Motor neuron (in vitro differentiated cells): ENCODE measurements around the gene RIN3. TPM values are rescaled to one million over a fixed set of nuclear protein-coding genes. Genes with fewer than 3 reads are reported as not detected.

Experiments
- ATAC-seq, 8 experiments: fragments of 200-7000 bp; cut with Tn5 transposase; replicated peaks in 6 of 8; 2 replicates each; pipeline ENCODE4 v1.8.0; 2021; ENCODE audit warnings: mild to moderate bottlenecking in 8 of 8, moderate library complexity in 8 of 8
- H3K27ac ChIP-seq, 2 donors: fragments of 250-450 bp; sonication (Bioruptor Pico); 2 replicates each; pipeline ENCODE4 v1.9.0; 2021; ENCODE audit warnings: antibody characterized with exemption in 2 of 2, mild to moderate bottlenecking in 2 of 2, moderate library complexity in 1 of 2
- H3K4me1 ChIP-seq, 2 donors: fragments of 250-450 bp; sonication (Bioruptor Pico); replicated peaks in 1 of 2; 2 replicates each; pipeline ENCODE4 v1.6.1; 2021; ENCODE audit warnings: antibody characterized with exemption in 2 of 2, mild to moderate bottlenecking in 2 of 2, moderate library complexity in 1 of 2
- H3K4me3 ChIP-seq, 5 donors: fragments of 250-450 bp; sonication (Bioruptor Pico); 2 replicates each; pipeline ENCODE4 v1.9.0; 2021; ENCODE audit warnings: antibody characterized with exemption in 5 of 5, mild to moderate bottlenecking in 5 of 5, moderate library complexity in 4 of 5
- WGBS, 10 experiments: fragments of 450-650 bp; shearing (Covaris generic); methylation state at CpG; one replicate each; pipeline ENCODE4 v1.0.0; 2022; 5-methylcytosine and 5-hydroxymethylcytosine counted together
- in situ Hi-C, 9 experiments: fragments of 400-800 bp; cut with MboI; loops; one replicate each; pipeline ENCODE4 v1.15.0; 2021; ENCODE audit warnings: low sequenced_read_pairs in 9 of 9, low pct_unique_long_range_greater_than_20kb in 2 of 9; ENCODE audit not compliant: unreplicated experiment in 9 of 9
- total RNA-seq, 8 experiments: library from RNA; unstranded; fragments of 300-600 nt; gene quantifications; 2 replicates each; pipeline versions ENCODE4 v1.2.3 to v1.2.4, GENCODE V29; 2022

Gene RIN3
- total RNA-seq, 8 experiments from 2014 or later, result 0.21 to 23.9 (median 2.3) TPM

GRCh38 chr14:92490239-92490959, 23.2 kb upstream of the RIN3 start:
- in situ Hi-C loops, result no loop called here
- Histone ChIP-seq H3K4me3 (no peak overlapping the region), H3K27ac (no peak overlapping the region), H3K4me1 (no peaks in the 10 kb centered on the region)
- WGBS, 10 experiments, result 70 to 100% (median 80%) methylated on average over 1 to 10 of the region's 17 CpGs; no CpG with 5 or more reads in 4 of the 10 experiments
- ATAC-seq, result no peak

- in situ Hi-C loops, result no loop called here
- Histone ChIP-seq H3K4me3 (no peak overlapping the region), H3K27ac (no peak overlapping the region), H3K4me1 (no peaks in the 10 kb centered on the region)
- WGBS, 10 experiments, result 40 to 100% (median 81%) methylated on average over 1 to 6 of the region's 8 CpGs; no CpG with 5 or more reads in 5 of the 10 experiments
- ATAC-seq, result no peak
Measured at GRCh38 chr14:92491782-92492181, 21.8 kb upstream of the RIN3 start.

DNA sequence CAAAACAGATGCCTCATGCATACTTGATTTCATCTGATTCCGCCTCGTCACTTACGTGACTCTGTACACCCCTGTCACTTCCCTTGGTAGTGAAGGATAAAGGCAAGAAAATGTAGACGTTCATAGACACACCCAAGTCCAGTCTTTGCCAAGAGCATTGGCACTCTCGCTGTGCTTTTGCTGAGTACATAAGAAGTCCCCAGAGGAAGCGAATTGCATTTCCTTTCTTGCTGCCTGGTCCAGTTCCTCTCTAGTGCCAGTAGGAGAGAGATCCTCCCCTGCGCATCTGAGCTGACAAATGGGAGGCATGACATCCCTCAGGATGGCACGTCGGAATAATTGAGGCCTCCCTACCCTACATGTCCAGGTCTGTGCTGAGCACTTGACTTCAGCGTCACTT, 21.3 kb upstream of the RIN3 start:
- WGBS, 10 experiments, result 33 to 100% (median 86%) methylated on average over 1 to 6 of the region's 10 CpGs; no CpG with 5 or more reads in 1 of the 10 experiments
- Histone ChIP-seq H3K27ac (no peak overlapping the region), H3K4me3 (no peak overlapping the region), H3K4me1 (no peaks in the 10 kb centered on the region)
- in situ Hi-C loops, result no loop called here
- ATAC-seq, result no peak

DNA sequence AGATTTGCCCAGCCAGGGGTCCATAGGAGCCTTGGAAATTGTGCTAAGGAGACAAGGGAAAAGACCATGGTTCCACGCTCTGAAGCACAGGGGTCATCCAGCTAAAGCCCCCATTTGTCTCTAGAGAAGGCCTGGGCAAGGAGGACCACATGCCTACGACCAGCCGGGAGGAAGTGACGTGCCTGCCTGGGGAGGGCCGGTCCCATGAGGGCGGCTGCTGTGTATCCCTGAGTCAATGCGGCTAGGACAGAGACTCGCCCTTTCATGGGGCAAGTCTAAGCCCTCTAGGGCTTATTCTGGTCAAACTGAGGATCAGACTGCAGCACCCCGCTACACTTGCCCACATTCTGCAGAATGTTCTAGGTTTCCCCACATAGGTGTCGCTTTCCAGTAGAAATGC, 20.6 kb upstream of the RIN3 start:
- 71 to 100% (median 94%) methylated on average over 1 to 5 of the region's 10 CpGs; no CpG with 5 or more reads in 5 of the 10 experiments for WGBS, 10 experiments
- in situ Hi-C loops, result no loop called here
- no peak for ATAC-seq
- no peaks in the 10 kb centered on the region for H3K4me1 ChIP-seq
- no peak overlapping the region for H3K27ac ChIP-seq
- H3K4me3 ChIP-seq, result no peak overlapping the region

GRCh38 chr14:92493492-92493891, 20.1 kb upstream of the RIN3 start:
- in situ Hi-C loops, result no loop called here
- no peak overlapping the region for H3K4me3 ChIP-seq
- H3K27ac ChIP-seq, result no peak overlapping the region
- ATAC-seq, result no peak
- WGBS, 10 experiments, result 88 to 100% (median 91%) methylated on average over 3 to 13 of the region's 16 CpGs; no CpG with 5 or more reads in 3 of the 10 experiments
- no peaks in the 10 kb centered on the region for H3K4me1 ChIP-seq

DNA sequence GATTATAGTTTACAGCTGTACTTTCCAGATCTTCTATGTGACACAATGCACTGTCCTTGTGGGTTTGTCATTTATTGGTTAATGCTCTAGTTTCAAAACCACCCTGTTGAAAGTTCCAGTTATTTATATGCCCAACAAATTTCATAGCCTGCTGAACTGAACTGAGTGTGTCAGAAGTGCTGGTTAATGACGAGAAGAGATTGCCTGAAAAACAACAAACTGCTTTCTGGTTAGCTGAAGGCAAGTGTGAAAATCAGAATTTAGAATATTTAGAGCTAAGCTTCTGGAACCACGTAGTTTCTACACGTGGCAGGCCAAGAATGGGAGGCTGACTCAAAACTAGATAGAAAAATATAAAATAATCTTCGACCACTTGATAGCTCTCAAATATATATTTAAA, 19.1 kb upstream of the RIN3 start:
- in situ Hi-C loops, result no loop called here
- Histone ChIP-seq H3K27ac (no peak overlapping the region), H3K4me3 (no peak overlapping the region), H3K4me1 (no peaks in the 10 kb centered on the region)
- WGBS, 10 experiments, result 32 to 100% (median 84%) methylated on average over 1 to 4 of the region's 4 CpGs; no CpG with 5 or more reads in 1 of the 10 experiments
- ATAC-seq, result no peak

DNA sequence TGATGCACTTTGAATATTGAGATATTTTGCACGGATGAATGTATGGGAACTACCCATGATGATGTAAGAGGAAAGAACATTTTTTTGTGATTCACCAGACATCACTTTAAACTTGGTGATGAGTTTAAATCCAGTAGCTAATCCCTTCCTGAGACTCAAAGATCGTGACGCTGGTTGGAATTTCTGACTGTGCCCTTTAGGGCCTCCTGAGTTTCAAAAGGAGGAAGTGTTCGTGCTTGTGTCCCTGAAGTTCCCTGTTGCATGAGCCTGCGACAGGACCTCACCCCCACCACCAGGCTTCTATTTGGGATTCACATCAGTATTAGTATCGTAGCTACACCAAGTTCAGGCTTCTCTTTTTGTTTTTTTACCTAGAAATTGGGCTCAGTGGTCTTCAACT, 18.6 kb upstream of the RIN3 start:
- no peaks in the 10 kb centered on the region for H3K4me1 ChIP-seq
- H3K4me3 ChIP-seq, result no peak overlapping the region
- no peak overlapping the region for H3K27ac ChIP-seq
- ATAC-seq, result peak in 1 of 8 experiments; percentile 34
- in situ Hi-C loops, result no loop called here
- 46 to 100% (median 73%) methylated on average over 1 to 6 of the region's 6 CpGs; no CpG with 5 or more reads in 1 of the 10 experiments for WGBS, 10 experiments

GRCh38 chr14:92496191-92496857, 17.3 kb upstream of the RIN3 start:
- H3K4me1 ChIP-seq, result no peaks in the 10 kb centered on the region
- H3K4me3 ChIP-seq, result no peak overlapping the region
- no peak overlapping the region for H3K27ac ChIP-seq
- in situ Hi-C loops, result no loop called here
- WGBS, 10 experiments, result 82 to 98% (median 92%) methylated on average over 2 to 5 of the region's 6 CpGs; no CpG with 5 or more reads in 2 of the 10 experiments
- no peak for ATAC-seq

DNA sequence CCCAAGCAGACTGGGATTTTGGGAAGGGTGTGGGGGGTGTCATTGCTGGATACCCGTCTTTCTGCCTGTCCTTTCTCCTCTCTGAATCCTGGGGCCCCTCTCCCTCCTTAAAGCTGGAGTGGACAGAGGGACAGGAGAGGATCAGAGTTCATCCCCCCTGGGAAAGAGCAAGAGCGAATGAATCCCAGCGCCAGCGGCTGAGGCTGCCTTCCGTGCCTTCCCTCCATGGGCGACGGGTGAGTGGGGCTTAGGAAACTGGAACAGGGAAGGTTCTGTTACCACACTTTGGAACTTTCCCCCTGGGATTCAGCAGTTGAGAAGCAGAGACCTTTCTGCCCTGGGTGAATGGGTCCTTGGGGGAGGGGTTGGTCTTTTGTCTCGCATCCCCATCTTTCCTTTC, 16.2 kb upstream of the RIN3 start:
- no peak overlapping the region for H3K4me3 ChIP-seq
- in situ Hi-C loops, result no loop called here
- no peak overlapping the region for H3K27ac ChIP-seq
- no peaks in the 10 kb centered on the region for H3K4me1 ChIP-seq
- WGBS, 10 experiments, result 83 to 100% (median 97%) methylated on average over 1 to 6 of the region's 8 CpGs; no CpG with 5 or more reads in 5 of the 10 experiments
- ATAC-seq, result no peak

DNA sequence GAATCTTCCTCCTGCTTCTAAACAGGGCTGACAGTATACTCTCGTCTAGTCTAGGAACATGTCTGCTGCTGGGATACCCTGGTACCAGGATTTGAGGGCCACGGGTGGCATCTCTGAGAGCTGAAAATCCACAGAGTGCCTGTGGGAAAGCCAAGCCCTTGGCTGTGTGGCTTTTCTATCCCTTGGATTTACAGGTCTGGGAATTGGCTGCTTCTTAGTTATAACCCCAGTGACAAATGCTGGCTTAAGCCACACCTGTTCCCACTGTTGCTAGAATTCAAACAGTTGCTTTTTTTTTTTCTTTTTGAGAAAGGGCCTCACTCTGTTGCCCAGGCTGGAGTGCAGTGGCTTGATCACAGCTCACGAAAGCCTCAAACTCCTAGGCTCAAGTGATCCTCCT, 14.3 kb upstream of the RIN3 start:
- no peak overlapping the region for H3K27ac ChIP-seq
- in situ Hi-C loops, result no loop called here
- WGBS, 10 experiments, result 60 to 100% (median 84%) methylated on average over 2 to 3 of the region's 3 CpGs; no CpG with 5 or more reads in 4 of the 10 experiments
- no peaks in the 10 kb centered on the region for H3K4me1 ChIP-seq
- no peak for ATAC-seq
- H3K4me3 ChIP-seq, result no peak overlapping the region

- ATAC-seq, result peak in 1 of 8 experiments; percentile 56
- Histone ChIP-seq H3K4me1 (no peaks in the 10 kb centered on the region), H3K4me3 (no peak overlapping the region), H3K27ac (no peak overlapping the region)
- in situ Hi-C loops, result no loop called here
- WGBS, 10 experiments, result 60 to 90% (median 67%) methylated on average over 1 to 3 of the region's 6 CpGs; no CpG with 5 or more reads in 5 of the 10 experiments
Measured at GRCh38 chr14:92500491-92500941, 13.1 kb upstream of the RIN3 start.

DNA sequence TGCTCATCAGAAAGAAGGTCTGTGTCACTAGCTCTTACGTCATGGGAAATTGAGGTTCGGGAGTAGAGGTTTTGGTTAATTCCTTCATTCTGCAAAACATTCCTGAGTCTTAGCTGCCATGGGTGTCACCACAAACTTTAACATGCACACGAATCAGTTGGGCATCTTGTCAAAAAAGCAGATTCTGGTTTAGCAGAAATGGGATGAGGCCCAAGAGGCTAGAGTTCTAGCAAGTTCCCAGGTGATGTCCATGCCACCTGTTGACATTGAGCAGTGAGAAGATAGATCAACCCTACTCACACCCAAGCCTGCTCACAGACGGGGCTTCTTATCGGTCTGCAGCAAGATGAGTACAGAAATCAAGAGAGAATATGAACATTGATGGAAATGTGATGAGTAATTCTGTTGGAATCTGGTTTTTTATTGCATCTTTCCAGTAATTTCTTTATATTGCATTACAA, 11.7 kb upstream of the RIN3 start:
- in situ Hi-C loops, result no loop called here
- Histone ChIP-seq H3K4me3 (no peak overlapping the region), H3K4me1 (no peaks in the 10 kb centered on the region), H3K27ac (no peak overlapping the region)
- ATAC-seq, result peak in 2 of 8 experiments; percentile 72 to 79
- 0 to 89% (median 80%) methylated on average over 2 to 5 of the region's 5 CpGs; no CpG with 5 or more reads in 3 of the 10 experiments for WGBS, 10 experiments

- Histone ChIP-seq H3K4me1 (no peaks in the 10 kb centered on the region), H3K27ac (no peak overlapping the region), H3K4me3 (no peak overlapping the region)
- ATAC-seq, result no peak
- in situ Hi-C loops, result no loop called here
- WGBS, 10 experiments, result 36 to 100% (median 80%) methylated on average over 1 to 7 of the region's 9 CpGs; no CpG with 5 or more reads in 3 of the 10 experiments
Measured at GRCh38 chr14:92502541-92503286, 10.9 kb upstream of the RIN3 start.
